ENCODE results near the gene HDLBP.
A peak's percentile ranks its signal among the peaks of the same experiment; 100 is the strongest.

HDLBP gene

GRCh38 chr2:241229563-241230401 is 85.7 kb downstream of the HDLBP start:
- TF ChIP-seq CTCF (IDR thresholded peaks at IDR 0.05): no peak
- DNase-seq: no peak
- peak overlapping the region; percentile 82 for H3K27ac Mint-ChIP-seq
- H3K36me3 Mint-ChIP-seq (ENCODE audit: low read depth): peaks cover 64% of the 10 kb centered on the region
- no peaks in the 10 kb centered on the region for H3K27me3 Mint-ChIP-seq (ENCODE audit: low read depth, poor library complexity)
- no peak overlapping the region for H3K4me3 Mint-ChIP-seq
- H3K4me1 Mint-ChIP-seq: peaks cover 9% of the 10 kb centered on the region
- no peaks in the 10 kb centered on the region for H3K9me3 Mint-ChIP-seq

- Mint-ChIP-seq H3K27ac (no peak overlapping the region), H3K36me3 (ENCODE audit: low read depth) (peaks cover 57% of the 10 kb centered on the region), H3K9me3 (no peaks in the 10 kb centered on the region), H3K4me3 (no peak overlapping the region), H3K27me3 (ENCODE audit: low read depth, poor library complexity) (no peaks in the 10 kb centered on the region), H3K4me1 (peaks cover 17% of the 10 kb centered on the region)
- TF ChIP-seq CTCF (IDR thresholded peaks at IDR 0.05): no peak
- DNase-seq: no peak
Observed at GRCh38 chr2:241228860-241229516, 86.5 kb downstream of the HDLBP start.

- Mint-ChIP-seq H3K36me3 (ENCODE audit: low read depth) (peaks cover 51% of the 10 kb centered on the region), H3K9me3 (no peaks in the 10 kb centered on the region), H3K4me3 (no peak overlapping the region), H3K27ac (peak overlapping the region; percentile 81), H3K27me3 (ENCODE audit: low read depth, poor library complexity) (no peaks in the 10 kb centered on the region), H3K4me1 (peaks cover 24% of the 10 kb centered on the region)
- no peak for DNase-seq
- no peak for TF ChIP-seq CTCF (IDR thresholded peaks at IDR 0.05)
Observed at GRCh38 chr2:241228081-241228859, 87.2 kb downstream of the HDLBP start.

GRCh38 chr2:241227594-241227993 is 87.9 kb downstream of the HDLBP start:
- Mint-ChIP-seq H3K9me3 (no peaks in the 10 kb centered on the region), H3K27me3 (ENCODE audit: low read depth, poor library complexity) (no peaks in the 10 kb centered on the region), H3K27ac (peak overlapping the region; percentile 81), H3K4me1 (peaks cover 31% of the 10 kb centered on the region), H3K36me3 (ENCODE audit: low read depth) (peaks cover 48% of the 10 kb centered on the region), H3K4me3 (no peak overlapping the region)
- DNase-seq: no peak
- TF ChIP-seq CTCF (IDR thresholded peaks at IDR 0.05): no peak

GRCh38 chr2:241226723-241227572 is 88.5 kb downstream of the HDLBP start:
- no peak for DNase-seq
- Mint-ChIP-seq H3K36me3 (ENCODE audit: low read depth) (peaks cover 44% of the 10 kb centered on the region), H3K9me3 (no peaks in the 10 kb centered on the region), H3K27me3 (ENCODE audit: low read depth, poor library complexity) (no peaks in the 10 kb centered on the region), H3K4me1 (peaks cover 34% of the 10 kb centered on the region), H3K27ac (peak overlapping the region; percentile 66), H3K4me3 (no peak overlapping the region)
- TF ChIP-seq CTCF (IDR thresholded peaks at IDR 0.05): no peak

All from nephron progenitor cell (in vitro differentiated cells).